ENCODE measurements around the gene MGAT4B. TPM values are rescaled to one million over a fixed set of nuclear protein-coding genes. Genes with fewer than 3 reads are reported as not detected.

Gene MGAT4B
- total RNA-seq, 6 experiments from 2014 or later: 151 to 259 (median 181) TPM

- WGBS (ENCODE audit: insufficient coverage, low coverage, low lambda C conversion rate, missing lambda C conversion rate): 44% methylated on average over 3 of the region's 12 CpGs
- no peak for ATAC-seq
- no peak for DNase-seq
- intact Hi-C loops (cut with DNase I): no loop called here
- Histone ChIP-seq H3K9me3 (no peaks in the 10 kb centered on the region), H3K27ac (no peak overlapping the region), H3K4me3 (no peak overlapping the region), H3K27me3 (no peaks in the 10 kb centered on the region), H3K4me1 (no peaks in the 10 kb centered on the region), H3K36me3 (no peaks in the 10 kb centered on the region)
- TF ChIP-seq CTCF (IDR thresholded peaks at IDR 0.05) (no peak), POLR2A (IDR thresholded peaks at IDR 0.05) (no peak)
These were observed 19.8 kb downstream of the MGAT4B start for GRCh38 chr5:179786861-179787260.

GRCh38 chr5:179783128-179783527, 23.5 kb downstream of the MGAT4B start:
- intact Hi-C loops (cut with DNase I): no loop called here

GRCh38 chr5:179781846-179782245, 24.8 kb downstream of the MGAT4B start:
- H3K27ac ChIP-seq: no peak overlapping the region
- H3K4me3 ChIP-seq: no peak overlapping the region
- intact Hi-C loops (cut with DNase I): no loop called here
- peaks cover 0 to 9% (median 4%) of the 10 kb centered on the region in 4 donors for H3K36me3 ChIP-seq
- TF ChIP-seq POLR2A (IDR thresholded peaks at IDR 0.05): no peak
- TF ChIP-seq CTCF (IDR thresholded peaks at IDR 0.05): no peak
- H3K9me3 ChIP-seq: no peaks in the 10 kb centered on the region
- no peak for ATAC-seq
- H3K4me1 ChIP-seq: no peaks in the 10 kb centered on the region
- no peak for DNase-seq
- no peaks in the 10 kb centered on the region for H3K27me3 ChIP-seq
- 71% methylated on average over 1 of the region's 4 CpGs for WGBS (ENCODE audit: insufficient coverage, low coverage, low lambda C conversion rate, missing lambda C conversion rate)

More at GRCh38 chr5:179783128-179783527, 23.5 kb downstream of the MGAT4B start:
- no peak for TF ChIP-seq POLR2A (IDR thresholded peaks at IDR 0.05)
- TF ChIP-seq CTCF (IDR thresholded peaks at IDR 0.05): no peak
- H3K4me1 ChIP-seq: no peaks in the 10 kb centered on the region
- H3K36me3 ChIP-seq: peaks cover 0 to under 1% (median 0%) of the 10 kb centered on the region in 4 donors
- 88% methylated on average over 7 of the region's 9 CpGs for WGBS (ENCODE audit: insufficient coverage, low coverage, low lambda C conversion rate, missing lambda C conversion rate)
- no peak overlapping the region for H3K27ac ChIP-seq
- no peak overlapping the region for H3K4me3 ChIP-seq
- no peaks in the 10 kb centered on the region for H3K9me3 ChIP-seq
- H3K27me3 ChIP-seq: no peaks in the 10 kb centered on the region
- no peak for ATAC-seq
- DNase-seq: no peak

GRCh38 chr5:179780362-179780761, 26.3 kb downstream of the MGAT4B start:
- intact Hi-C loops (cut with DNase I): no loop called here
- ATAC-seq (peak in 2 of 4 donors; percentile 20 to 29), DNase-seq (peak in 1 of 3 donors; percentile 12)
- H3K27me3 ChIP-seq: no peaks in the 10 kb centered on the region
- 68% methylated on average over 7 of the region's 7 CpGs for WGBS (ENCODE audit: insufficient coverage, low coverage, low lambda C conversion rate, missing lambda C conversion rate)
- H3K36me3 ChIP-seq: peaks cover 0 to 14% (median 6%) of the 10 kb centered on the region in 4 donors
- no peak overlapping the region for H3K27ac ChIP-seq
- H3K4me1 ChIP-seq: no peaks in the 10 kb centered on the region
- no peak overlapping the region for H3K4me3 ChIP-seq
- TF ChIP-seq POLR2A (IDR thresholded peaks at IDR 0.05) (no peak), CTCF (IDR thresholded peaks at IDR 0.05) (no peak)
- no peaks in the 10 kb centered on the region for H3K9me3 ChIP-seq

GRCh38 chr5:179779826-179780225, 26.8 kb downstream of the MGAT4B start:
- Histone ChIP-seq H3K9me3 (no peaks in the 10 kb centered on the region), H3K27me3 (no peaks in the 10 kb centered on the region), H3K4me1 (no peaks in the 10 kb centered on the region), H3K4me3 (no peak overlapping the region), H3K36me3 (peaks cover 0 to 19% (median 6%) of the 10 kb centered on the region in 4 donors), H3K27ac (no peak overlapping the region)
- ATAC-seq (no peak), DNase-seq (no peak)
- no peak for TF ChIP-seq POLR2A (IDR thresholded peaks at IDR 0.05)
- TF ChIP-seq CTCF (IDR thresholded peaks at IDR 0.05): no peak
- 82% methylated on average over 3 of the region's 4 CpGs for WGBS (ENCODE audit: insufficient coverage, low coverage, low lambda C conversion rate, missing lambda C conversion rate)
- intact Hi-C loops (cut with DNase I): no loop called here
